WTC11 (cell line): ENCODE measurements around the gene IGFBP5. TPM values are rescaled to one million over a fixed set of nuclear protein-coding genes. Genes with fewer than 3 reads are reported as not detected.

Experiments used
- ATAC-seq: fragments of 200-7000 bp; cut with Tn5 transposase; 2 replicates; pipeline ENCODE4 v1.10.0; 2021; ENCODE audit warnings: mild to moderate bottlenecking, moderate library complexity
- CTCF ChIA-PET: fragments of 300-600 bp; sonication (Branson Sonifier 250); formaldehyde crosslinking; loops from one replicate; lab custom pipeline; 2021; ENCODE audit warnings: antibody characterized with exemption; lab: Charles Lee
- POLR2A ChIA-PET: fragments of 350-600 bp; sonication (Branson Sonifier 250); formaldehyde crosslinking; loops from one replicate; lab custom pipeline; 2021; ENCODE audit warnings: antibody characterized with exemption; lab: Charles Lee
- DNase-seq: peaks from one replicate; pipeline ENCODE4 v3.0.0; 2021; ENCODE audit warnings: low spot score
- H3K27ac Mint-ChIP-seq: 2 replicates; pipeline ENCODE4 v1.8.0; 2021; ENCODE audit warnings: mixed read lengths
- H3K27me3 Mint-ChIP-seq: 2 replicates; pipeline ENCODE4 v1.8.0; 2021; ENCODE audit warnings: low read depth, mild to moderate bottlenecking, moderate library complexity, mixed read lengths
- H3K36me3 Mint-ChIP-seq: 2 replicates; pipeline ENCODE4 v1.8.0; 2021; ENCODE audit warnings: mixed read lengths
- H3K4me1 Mint-ChIP-seq: 2 replicates; pipeline ENCODE4 v1.8.0; 2022; ENCODE audit warnings: mixed read lengths
- H3K4me3 Mint-ChIP-seq: 2 replicates; pipeline ENCODE4 v1.8.0; 2021; ENCODE audit warnings: mild to moderate bottlenecking, moderate library complexity, mixed read lengths
- H3K9me3 Mint-ChIP-seq: 2 replicates; pipeline ENCODE4 v1.8.0; 2021; ENCODE audit warnings: mixed read lengths
- AR ChIP-seq: fragments of 250-450 bp; sonication (Bioruptor Pico); IDR thresholded peaks from 2 replicates; pipeline ENCODE4 v1.9.0; 2021; ENCODE audit warnings: mild to moderate bottlenecking
- ARID4B ChIP-seq: sonication (generic); formaldehyde crosslinking; IDR thresholded peaks from 2 replicates; pipeline ENCODE4 v1.8.0; 2023; ENCODE audit warnings: missing genetic modification reagents, mild to moderate bottlenecking, borderline replicate concordance
- ATF1 ChIP-seq: sonication (generic); formaldehyde crosslinking; IDR thresholded peaks from 2 replicates; pipeline ENCODE4 v1.8.1; 2023; ENCODE audit warnings: mild to moderate bottlenecking, moderate library complexity, missing genetic modification reagents
- CBFB ChIP-seq: sonication (generic); formaldehyde crosslinking; IDR thresholded peaks from 2 replicates; pipeline ENCODE4 v1.8.1; 2022; ENCODE audit warnings: mild to moderate bottlenecking, low read depth, missing genetic modification reagents
- FOXJ3 ChIP-seq: sonication (generic); formaldehyde crosslinking; IDR thresholded peaks from 2 replicates; pipeline ENCODE4 v1.9.0; 2021; ENCODE audit warnings: missing genetic modification reagents, mild to moderate bottlenecking, borderline replicate concordance
- IRF1 ChIP-seq: sonication (generic); formaldehyde crosslinking; IDR thresholded peaks from 2 replicates; pipeline ENCODE4 v1.8.0; 2023; ENCODE audit warnings: missing genetic modification reagents
- NFE2L1 ChIP-seq: sonication (generic); formaldehyde crosslinking; IDR thresholded peaks from 2 replicates; pipeline ENCODE4 v1.8.1; 2023; ENCODE audit warnings: missing genetic modification reagents
- NFYB ChIP-seq: sonication (generic); formaldehyde crosslinking; conservative IDR thresholded peaks from 2 replicates; pipeline ENCODE4 v1.8.0; 2022; ENCODE audit warnings: low read depth, missing genetic modification reagents
- OVOL2 ChIP-seq: fragments of 250-450 bp; sonication (Bioruptor Pico); IDR thresholded peaks from 2 replicates; pipeline ENCODE4 v1.9.0; 2021; ENCODE audit warnings: mild to moderate bottlenecking, borderline replicate concordance
- SMAD4 ChIP-seq: sonication (generic); formaldehyde crosslinking; IDR thresholded peaks from 2 replicates; pipeline ENCODE4 v1.8.0; 2022; ENCODE audit warnings: mild to moderate bottlenecking, missing genetic modification reagents
- TEAD1 ChIP-seq: sonication (generic); formaldehyde crosslinking; IDR thresholded peaks from 2 replicates; pipeline ENCODE4 v1.8.0; 2022; ENCODE audit warnings: mild to moderate bottlenecking, missing genetic modification reagents
- TEAD4 ChIP-seq: sonication (generic); formaldehyde crosslinking; IDR thresholded peaks from 2 replicates; pipeline ENCODE4 v1.8.0; 2022; ENCODE audit warnings: mild to moderate bottlenecking, missing genetic modification reagents
- ZNF121 ChIP-seq: sonication (generic); formaldehyde crosslinking; IDR thresholded peaks from 2 replicates; pipeline ENCODE4 v1.8.0; 2023; ENCODE audit warnings: missing genetic modification reagents
- ZNF232 ChIP-seq: sonication (generic); formaldehyde crosslinking; IDR thresholded peaks from 2 replicates; pipeline ENCODE4 v1.8.0; 2022; ENCODE audit warnings: mild to moderate bottlenecking, missing genetic modification reagents
- ZNF263 ChIP-seq: sonication (generic); formaldehyde crosslinking; IDR thresholded peaks from 2 replicates; pipeline ENCODE4 v1.8.1; 2022; ENCODE audit warnings: low read depth, mild to moderate bottlenecking, moderate library complexity, missing genetic modification reagents
- ZNF423 ChIP-seq: fragments of 250-450 bp; sonication (Bioruptor Pico); IDR thresholded peaks from 2 replicates; pipeline ENCODE4 v2.1.2; 2022; ENCODE audit warnings: mild to moderate bottlenecking, moderate library complexity
- ZNF671 ChIP-seq: fragments of 250-450 bp; sonication (Bioruptor Pico); IDR thresholded peaks from 2 replicates; pipeline ENCODE4 v1.8.0; 2021; ENCODE audit warnings: mild to moderate bottlenecking
- total RNA-seq: library from RNA; stranded (reverse); gene quantifications from 3 replicates; pipeline ENCODE4 v1.2.3, GENCODE V29; 2021
- TF ChIP-seq, protein P1 (sequence below): sonication (generic); formaldehyde crosslinking; conservative IDR thresholded peaks from 2 replicates; pipeline ENCODE4 v1.8.1; 2023; ENCODE audit warnings: mild to moderate bottlenecking, low read depth, missing genetic modification reagents, moderate library complexity
- TF ChIP-seq, protein P2 (sequence below): sonication (generic); formaldehyde crosslinking; IDR thresholded peaks from 2 replicates; pipeline ENCODE4 v1.8.0; 2022; ENCODE audit warnings: mild to moderate bottlenecking, missing genetic modification reagents

Gene IGFBP5
- total RNA-seq, 1 experiment from 2014 or later: 5.3 TPM

DNA sequence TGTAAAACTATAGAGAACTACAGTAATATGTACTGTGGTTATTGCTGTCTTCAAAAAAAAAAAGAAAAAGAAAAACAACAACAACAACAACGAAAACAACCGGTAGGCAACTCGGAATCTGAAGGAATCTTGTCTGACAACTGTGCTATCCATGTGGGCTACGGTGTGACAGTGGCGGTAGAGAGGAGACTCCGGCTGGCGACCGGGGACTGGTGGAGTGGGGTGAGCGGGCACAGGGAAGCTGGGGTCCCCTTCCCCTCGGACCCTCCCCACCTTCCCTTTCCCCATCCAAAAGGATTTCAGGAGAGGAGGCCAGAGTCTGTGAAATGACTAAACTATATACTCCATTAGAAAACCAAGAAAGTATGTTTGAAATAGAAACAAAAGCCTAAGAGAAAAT lies 22.9 kb downstream of the IGFBP5 start (continued):
- TF ChIP-seq AR (no peak), ZNF671 (CRISPR knock-in tag) (no peak), OVOL2 (no peak), TEAD4 (CRISPR knock-in tag) (no peak), SMAD4 (no peak)

GRCh38 chr2:216671791-216672343 lies 23.5 kb downstream of the IGFBP5 start:
- no peak overlapping the region for H3K27ac Mint-ChIP-seq
- ATAC-seq (no peak), DNase-seq (no peak)
- H3K27me3 Mint-ChIP-seq: no peaks in the 10 kb centered on the region; the same call in 1 of the 2 replicates
- ChIA-PET CTCF (interaction anchor here (1.2 kb wide), 1 partner anchor 152 kb away, joined by 4 read pairs; no protein-coding TSS in a partner anchor), POLR2A (interaction anchor here (0.6 to 0.7 kb wide), 2 partner anchors 8 to 605 kb away, joined by 3 to 6 read pairs; no protein-coding TSS in a partner anchor)
- H3K36me3 Mint-ChIP-seq: no peaks in the 10 kb centered on the region
- peaks cover 1% of the 10 kb centered on the region; the same call in 1 of the 2 replicates for H3K4me1 Mint-ChIP-seq
- no peaks in the 10 kb centered on the region for H3K9me3 Mint-ChIP-seq
- no peak overlapping the region for H3K4me3 Mint-ChIP-seq
- TF ChIP-seq ZNF263 (CRISPR knock-in tag) (no peak), ZNF121 (CRISPR knock-in tag) (no peak), FOXJ3 (CRISPR knock-in tag) (no peak), CBFB (CRISPR knock-in tag) (no peak), ARID4B (no peak), TEAD1 (CRISPR knock-in tag) (no peak), ZNF423 (CRISPR knock-in tag) (no peak)
- TF ChIP-seq, protein P1, sequence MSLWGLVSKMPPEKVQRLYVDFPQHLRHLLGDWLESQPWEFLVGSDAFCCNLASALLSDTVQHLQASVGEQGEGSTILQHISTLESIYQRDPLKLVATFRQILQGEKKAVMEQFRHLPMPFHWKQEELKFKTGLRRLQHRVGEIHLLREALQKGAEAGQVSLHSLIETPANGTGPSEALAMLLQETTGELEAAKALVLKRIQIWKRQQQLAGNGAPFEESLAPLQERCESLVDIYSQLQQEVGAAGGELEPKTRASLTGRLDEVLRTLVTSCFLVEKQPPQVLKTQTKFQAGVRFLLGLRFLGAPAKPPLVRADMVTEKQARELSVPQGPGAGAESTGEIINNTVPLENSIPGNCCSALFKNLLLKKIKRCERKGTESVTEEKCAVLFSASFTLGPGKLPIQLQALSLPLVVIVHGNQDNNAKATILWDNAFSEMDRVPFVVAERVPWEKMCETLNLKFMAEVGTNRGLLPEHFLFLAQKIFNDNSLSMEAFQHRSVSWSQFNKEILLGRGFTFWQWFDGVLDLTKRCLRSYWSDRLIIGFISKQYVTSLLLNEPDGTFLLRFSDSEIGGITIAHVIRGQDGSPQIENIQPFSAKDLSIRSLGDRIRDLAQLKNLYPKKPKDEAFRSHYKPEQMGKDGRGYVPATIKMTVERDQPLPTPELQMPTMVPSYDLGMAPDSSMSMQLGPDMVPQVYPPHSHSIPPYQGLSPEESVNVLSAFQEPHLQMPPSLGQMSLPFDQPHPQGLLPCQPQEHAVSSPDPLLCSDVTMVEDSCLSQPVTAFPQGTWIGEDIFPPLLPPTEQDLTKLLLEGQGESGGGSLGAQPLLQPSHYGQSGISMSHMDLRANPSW: no peak

DNA sequence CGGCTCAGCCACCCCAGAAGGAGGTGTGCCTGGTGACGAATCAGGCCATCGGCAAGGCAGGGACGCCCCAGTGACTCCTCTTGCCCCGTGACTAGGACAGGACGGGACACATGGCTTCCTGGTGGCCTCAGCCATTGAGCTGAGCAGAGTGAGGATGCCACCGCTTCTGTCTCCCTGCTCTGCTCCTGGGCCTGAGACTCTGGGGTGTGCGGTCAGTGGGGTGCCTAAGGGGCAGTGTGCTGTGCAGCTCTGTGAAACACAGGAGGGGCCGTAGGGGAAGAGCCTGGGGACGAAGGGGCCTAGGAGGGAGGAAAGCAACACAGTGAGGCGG lies 24.3 kb downstream of the IGFBP5 start:
- TF ChIP-seq IRF1 (no peak), ATF1 (CRISPR knock-in tag) (no peak), NFE2L1 (CRISPR knock-in tag) (no peak), TEAD1 (CRISPR knock-in tag) (no peak), NFYB (CRISPR knock-in tag) (no peak), ZNF232 (CRISPR knock-in tag) (no peak)
- TF ChIP-seq, protein P2, sequence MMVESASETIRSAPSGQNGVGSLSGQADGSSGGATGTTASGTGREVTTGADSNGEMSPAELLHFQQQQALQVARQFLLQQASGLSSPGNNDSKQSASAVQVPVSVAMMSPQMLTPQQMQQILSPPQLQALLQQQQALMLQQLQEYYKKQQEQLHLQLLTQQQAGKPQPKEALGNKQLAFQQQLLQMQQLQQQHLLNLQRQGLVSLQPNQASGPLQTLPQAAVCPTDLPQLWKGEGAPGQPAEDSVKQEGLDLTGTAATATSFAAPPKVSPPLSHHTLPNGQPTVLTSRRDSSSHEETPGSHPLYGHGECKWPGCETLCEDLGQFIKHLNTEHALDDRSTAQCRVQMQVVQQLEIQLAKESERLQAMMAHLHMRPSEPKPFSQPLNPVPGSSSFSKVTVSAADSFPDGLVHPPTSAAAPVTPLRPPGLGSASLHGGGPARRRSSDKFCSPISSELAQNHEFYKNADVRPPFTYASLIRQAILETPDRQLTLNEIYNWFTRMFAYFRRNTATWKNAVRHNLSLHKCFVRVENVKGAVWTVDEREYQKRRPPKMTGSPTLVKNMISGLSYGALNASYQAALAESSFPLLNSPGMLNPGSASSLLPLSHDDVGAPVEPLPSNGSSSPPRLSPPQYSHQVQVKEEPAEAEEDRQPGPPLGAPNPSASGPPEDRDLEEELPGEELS (CRISPR knock-in tag): no peak
- CTCF ChIA-PET: no interaction called here
- Mint-ChIP-seq H3K9me3 (no peaks in the 10 kb centered on the region), H3K27me3 (no peaks in the 10 kb centered on the region), H3K4me3 (no peak overlapping the region), H3K36me3 (no peaks in the 10 kb centered on the region), H3K4me1 (peaks cover 9% of the 10 kb centered on the region), H3K27ac (no peak overlapping the region)
- POLR2A ChIA-PET: no interaction called here
- DNase-seq (no peak), ATAC-seq (no peak)
